ENCODE measurements around the gene WNT2B.

GRCh38 chr1:112465122-112465521 is 43.6 kb upstream of the WNT2B start:
- TF ChIP-seq CTCF (tag by site-specific recombination; IDR thresholded peaks at IDR 0.05) (no peak), HOXC10 (CRISPR knock-in tag; IDR thresholded peaks at IDR 0.05) (no peak), ZNF121 (tag by site-specific recombination; IDR thresholded peaks at IDR 0.05) (no peak), BCL11A (tag by site-specific recombination; IDR thresholded peaks at IDR 0.05; ENCODE audit: low read depth) (no peak), YY1 (tag by site-specific recombination; IDR thresholded peaks at IDR 0.05) (no peak), ZNF514 (tag by site-specific recombination; IDR thresholded peaks at IDR 0.05) (no peak), ELK4 (IDR thresholded peaks at IDR 0.05; ENCODE audit: borderline replicate concordance, low read depth, low read length) (no peak), ZBTB26 (tag by site-specific recombination; optimal IDR thresholded peaks at IDR 0.05) (no peak), WT1 (tag by site-specific recombination; IDR thresholded peaks at IDR 0.05) (no peak), TCF7L2 (IDR thresholded peaks at IDR 0.05; ENCODE audit: borderline replicate concordance, low read depth, low read length) (no peak), ZNF670 (tag by site-specific recombination; IDR thresholded peaks at IDR 0.05; ENCODE audit: low read depth) (no peak), ZNF629 (tag by site-specific recombination; IDR thresholded peaks at IDR 0.05) (no peak), ZNF324 (tag by site-specific recombination; IDR thresholded peaks at IDR 0.05) (no peak), KLF16 (tag by site-specific recombination; IDR thresholded peaks at IDR 0.05) (no peak)
